Stimulated activated CD4-positive, alpha-beta T cell treated with anti-CD3 and anti-CD28 coated beads, Interleukin-4, amount 100 ng/mL, for 1 hour (primary cell): Measurements from ENCODE around the gene FXYD6.
A peak's percentile ranks its signal among the peaks of the same experiment; 100 is the strongest.
"Not testable (repeated sequence)": the region's sequence is repeated elsewhere in the genome, so short reads cannot be mapped to it uniquely, and the experiment has no call there.

Source experiments
- DNase-seq: peaks from one replicate; pipeline ENCODE4 v3.0.0-alpha.2; 2020

FXYD6 gene, protein sequence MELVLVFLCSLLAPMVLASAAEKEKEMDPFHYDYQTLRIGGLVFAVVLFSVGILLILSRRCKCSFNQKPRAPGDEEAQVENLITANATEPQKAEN

DNA sequence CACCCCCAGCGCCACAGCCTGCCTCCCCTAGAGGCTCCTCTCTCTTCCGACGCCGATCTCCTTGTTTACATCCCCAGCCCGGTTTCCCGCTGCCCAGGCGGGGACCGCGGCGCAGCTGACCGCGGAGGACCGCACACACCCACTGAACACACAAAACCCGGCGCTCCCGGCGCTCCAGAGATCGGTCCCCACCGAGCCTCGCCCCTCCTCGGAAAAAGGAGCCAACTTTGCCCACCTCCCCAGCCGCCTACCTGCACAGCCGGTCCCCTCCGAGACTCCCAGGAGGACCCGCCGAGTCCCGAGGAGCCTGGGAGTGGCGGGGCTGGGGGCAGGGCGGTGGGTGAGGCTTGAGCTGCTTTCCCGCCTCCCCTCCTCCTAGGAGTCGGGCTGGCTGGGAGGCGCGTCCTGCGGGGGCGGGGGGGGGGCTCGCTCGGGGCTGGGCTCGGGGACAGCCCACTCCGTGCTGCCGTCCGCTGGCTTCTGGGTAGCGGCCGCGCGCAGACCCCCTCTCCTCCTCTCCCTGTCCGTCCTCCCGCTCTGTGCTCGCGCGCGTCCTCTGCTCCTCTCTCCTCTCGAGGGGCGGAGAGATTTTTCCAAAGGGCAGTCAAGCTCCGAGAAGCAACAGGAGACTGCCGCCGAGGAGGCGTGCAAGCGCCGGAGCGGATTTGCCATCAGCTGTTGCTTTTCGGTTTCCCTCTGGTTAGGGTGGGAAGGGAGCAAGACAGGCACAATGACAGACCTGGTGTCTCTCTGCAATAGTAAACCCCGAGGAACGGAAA is at the start of gene FXYD6:
Gene FXYD6 (minus strand): TSS at position 318 of the 779 bp plus-strand sequence. CDS start 33,882 bp downstream, outside the sequence.
- DNase-seq = peak; percentile 7

DNA sequence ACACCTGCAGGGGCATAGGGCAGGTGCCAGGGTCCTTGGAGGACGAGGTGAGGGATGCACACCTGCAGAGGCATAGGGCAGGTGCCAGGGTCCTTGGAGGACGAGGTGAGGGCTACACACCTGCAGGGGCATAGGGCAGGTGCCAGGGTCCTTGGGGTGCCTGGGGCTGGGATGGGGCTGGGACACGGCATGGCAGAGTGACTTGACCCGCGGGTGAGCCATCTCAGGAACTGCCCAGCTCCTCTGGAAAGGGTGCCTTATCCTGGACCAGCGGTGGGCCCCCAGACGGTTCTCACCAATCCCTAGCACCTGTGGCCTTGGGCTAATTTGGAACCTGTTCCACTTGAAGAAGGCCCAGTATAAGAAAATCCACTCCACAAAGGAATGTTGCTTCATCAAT is 49.7 kb upstream of the FXYD6 start:
- not testable (repeated sequence) for DNase-seq

DNA sequence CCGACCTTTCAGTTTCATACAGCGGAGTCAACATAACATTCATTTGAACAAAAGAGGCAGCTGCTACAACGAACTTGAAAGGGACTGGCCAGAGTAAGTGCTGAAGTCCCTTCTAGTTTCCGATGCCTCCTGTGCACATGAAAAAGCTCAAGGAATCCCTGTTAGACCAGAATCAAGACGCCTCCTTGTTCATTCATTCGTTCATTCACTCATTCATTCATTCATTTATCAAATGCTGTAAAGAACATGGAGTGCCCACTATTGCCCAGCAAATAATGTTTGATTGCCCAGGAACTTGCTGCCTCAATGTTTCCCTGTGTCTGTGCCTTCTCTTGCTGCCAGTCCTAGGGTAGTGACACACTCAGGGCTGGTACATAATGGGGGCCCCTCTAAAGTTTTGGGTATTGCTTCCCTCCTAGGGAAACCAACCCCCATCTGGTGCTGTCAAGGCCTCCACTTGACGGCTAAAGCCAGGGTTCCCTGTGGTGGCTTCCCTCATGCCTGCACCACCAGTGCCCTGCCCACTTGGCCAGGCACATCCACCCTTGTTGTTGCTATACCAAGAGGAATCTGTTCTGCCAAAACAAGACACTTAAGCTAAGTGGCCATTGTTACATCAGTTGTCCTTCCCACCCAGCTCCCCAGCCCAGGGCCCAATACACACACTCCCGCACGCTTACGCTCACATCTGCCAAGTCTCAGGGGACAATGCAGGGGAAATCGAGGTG is 48.9 kb upstream of the FXYD6 start:
- no peak for DNase-seq

DNA sequence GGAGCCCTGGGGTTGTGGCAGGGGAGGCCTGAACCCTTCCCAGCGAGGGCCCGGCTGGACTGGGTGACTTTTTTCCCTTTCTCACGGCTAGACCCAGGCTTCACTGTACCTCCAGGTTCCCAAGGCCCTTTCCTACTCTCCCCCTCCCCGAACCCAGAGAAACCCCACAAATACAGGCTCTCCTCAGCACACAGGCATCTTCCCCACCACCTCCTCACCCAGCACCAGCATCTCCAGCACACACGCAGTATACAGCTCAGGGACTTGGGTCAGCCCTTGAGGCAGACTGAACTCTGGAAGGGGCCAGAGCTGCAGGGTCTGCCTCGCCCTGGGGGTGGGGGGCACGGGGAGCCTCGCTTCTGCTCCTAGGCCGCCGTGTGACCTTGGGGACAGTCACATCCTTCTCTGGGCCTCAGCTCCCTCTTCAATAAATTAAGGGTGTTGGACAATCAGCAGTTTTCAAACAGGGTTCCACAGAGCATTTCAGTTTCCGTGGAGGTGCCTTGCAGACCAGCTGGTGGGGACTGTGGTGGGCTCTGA is 48.2 kb upstream of the FXYD6 start:
- DNase-seq = no peak

DNA sequence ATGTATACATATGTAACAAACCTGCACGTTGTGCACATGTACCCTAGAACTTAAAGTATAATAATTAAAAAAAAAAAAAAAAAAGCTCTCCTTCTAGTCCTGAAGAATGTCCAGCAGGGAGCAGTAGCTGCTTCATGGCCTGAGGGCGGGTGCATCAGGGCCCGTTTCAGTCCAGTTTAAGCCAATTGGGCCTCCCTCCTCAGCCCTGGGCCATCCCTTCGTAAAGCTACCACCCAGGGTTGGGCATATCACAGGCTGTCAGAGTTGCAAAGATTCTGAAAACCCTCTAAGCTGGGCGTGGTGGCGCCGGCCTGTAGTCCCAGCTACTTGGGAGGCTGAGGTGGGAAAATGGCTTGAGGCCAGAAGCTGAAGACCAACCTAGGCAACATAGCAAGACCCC is 47.3 kb upstream of the FXYD6 start:
- DNase-seq = no peak

DNA sequence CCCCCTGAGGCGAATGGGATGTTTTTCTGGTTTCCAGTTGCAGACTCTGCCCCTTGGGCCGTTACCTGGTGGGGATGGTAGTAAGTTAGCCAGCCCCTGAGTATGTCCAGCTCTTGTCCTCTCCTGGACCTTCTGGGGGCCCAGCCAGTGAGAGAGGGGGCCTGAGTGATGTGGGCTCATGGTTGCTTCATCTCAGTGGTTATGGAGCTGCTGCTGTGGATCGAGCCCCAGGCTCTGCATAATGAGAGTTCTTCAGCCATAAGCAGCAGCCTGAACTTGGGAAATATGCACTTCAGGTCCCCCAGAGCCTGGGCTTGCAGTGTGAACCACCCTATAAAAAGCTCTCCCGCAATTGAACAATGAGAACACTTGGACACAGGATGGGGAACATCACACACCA is 46.8 kb upstream of the FXYD6 start:
- no peak for DNase-seq

DNA sequence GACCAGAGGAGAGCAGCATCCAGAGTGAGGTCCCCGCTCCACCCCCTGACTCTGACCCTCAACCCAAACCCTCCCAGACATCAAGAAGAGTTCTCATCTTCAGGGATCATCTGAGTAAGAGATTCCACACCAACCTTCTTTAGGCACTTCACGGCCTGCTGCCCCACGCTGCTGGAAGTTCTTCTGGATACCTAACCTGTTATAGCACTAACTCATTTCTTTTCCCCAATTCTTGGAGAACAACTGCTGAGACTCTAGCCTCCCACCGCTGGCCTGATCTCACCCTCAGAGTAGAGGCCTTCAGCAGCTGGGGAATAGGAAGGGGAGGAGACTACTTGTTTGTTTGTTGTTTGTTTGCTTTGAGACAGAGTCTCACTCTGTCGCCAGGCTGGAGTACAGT is 45.4 kb upstream of the FXYD6 start:
- DNase-seq = no peak

DNA sequence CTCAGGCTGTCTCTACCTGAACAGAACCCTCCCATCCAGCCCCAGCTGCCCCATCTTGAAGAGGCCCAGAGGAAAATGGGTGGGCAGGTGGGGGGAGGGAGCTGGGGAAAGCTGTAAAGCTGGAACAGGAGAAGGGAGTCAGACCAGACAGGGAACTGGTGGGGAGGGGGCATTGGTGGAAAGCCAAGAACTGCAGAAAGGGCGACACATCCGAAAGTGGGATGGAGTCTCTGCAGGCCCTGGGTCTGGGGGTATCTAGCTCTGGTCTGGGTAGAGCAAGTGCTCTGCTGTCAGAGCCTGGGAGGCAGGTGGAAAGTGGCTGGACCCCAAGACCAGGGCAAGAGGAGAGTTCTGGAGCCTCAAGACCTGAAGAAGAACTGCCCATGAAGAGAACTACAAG is 45.0 kb upstream of the FXYD6 start:
- no peak for DNase-seq

DNA sequence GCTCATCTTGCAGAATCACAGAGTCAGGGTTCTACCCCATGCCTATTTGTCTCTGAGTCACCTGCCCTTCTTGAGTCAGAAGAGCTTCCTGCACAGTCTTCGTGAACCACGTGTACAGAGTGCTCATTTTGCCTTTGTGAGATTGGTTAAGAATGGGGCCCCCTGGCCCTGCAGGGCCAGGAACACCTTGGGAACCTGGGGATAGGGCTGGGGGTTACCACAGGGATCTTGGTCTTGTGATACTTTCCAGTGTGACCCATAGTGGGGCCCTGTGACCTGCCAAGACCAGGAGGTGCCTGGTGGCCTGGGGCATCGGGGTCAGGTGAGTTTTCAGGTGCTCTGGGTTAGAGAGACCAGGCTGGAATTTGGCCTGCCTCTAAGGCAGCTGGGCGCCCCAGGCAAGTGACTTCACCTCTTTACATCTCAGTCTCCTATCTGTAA is 43.3 kb upstream of the FXYD6 start:
- no peak for DNase-seq

DNA sequence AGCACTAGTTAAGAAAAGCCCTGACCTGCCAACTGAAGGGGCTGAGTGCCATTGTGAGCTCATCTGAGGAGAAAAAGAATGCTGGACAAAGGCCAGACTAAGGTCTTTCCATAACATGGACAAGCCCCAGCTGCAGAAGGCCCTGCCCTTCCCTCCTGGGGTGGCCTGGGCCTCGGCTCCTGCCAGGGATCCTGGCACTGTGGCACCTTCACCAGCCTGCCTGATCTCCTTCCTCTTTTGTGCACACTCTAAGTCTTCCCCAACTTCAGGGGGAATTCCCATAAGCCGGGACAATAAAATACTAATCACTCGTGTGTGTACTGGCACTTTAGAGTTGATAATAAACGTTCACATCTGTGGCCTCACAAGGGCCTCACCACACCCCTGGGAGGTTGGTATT is 42.9 kb upstream of the FXYD6 start:
- DNase-seq = no peak

DNA sequence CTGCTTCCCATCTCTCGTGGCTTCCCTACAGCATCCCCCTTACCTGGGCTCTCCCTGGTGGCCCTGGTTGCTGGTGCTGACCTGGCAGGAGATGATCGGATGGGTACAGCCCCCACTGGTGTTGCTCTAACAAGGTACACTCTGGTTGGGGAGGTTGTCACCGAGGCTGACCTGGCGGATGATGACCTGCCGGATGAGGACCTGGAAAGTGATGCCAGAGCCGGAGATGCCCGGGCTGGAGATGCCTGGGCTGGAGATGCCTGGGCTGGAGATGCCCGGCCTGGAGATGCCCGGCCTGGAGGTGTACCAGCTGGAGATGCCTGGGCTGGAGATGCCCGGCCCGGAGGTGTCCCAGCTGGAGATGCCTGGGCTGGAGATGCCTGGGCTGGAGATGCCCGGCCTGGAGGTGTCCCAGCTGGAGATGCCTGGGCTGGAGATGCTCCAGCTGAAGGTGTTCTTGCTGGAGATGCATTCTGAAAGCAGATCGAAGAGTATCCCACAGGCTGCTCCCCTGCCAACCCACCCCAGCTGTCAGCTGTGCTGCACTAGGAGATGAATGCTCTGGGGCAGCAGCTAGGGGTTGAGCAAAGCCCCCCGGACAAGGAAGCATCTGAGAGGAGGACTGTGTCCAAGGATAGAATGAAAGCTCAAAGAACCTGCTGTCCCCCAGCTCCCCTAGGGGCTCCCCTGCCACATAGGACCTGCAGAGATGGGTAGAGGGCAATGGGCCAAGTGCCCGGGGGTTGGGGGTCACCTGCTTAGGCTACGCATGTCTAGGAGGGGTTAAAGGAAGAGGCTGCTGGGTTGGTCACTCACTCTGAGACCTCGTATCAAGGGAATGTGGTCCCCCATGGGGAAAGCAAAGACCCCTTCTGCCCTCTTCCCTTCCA is 42.2 kb upstream of the FXYD6 start:
- DNase-seq = no peak

DNA sequence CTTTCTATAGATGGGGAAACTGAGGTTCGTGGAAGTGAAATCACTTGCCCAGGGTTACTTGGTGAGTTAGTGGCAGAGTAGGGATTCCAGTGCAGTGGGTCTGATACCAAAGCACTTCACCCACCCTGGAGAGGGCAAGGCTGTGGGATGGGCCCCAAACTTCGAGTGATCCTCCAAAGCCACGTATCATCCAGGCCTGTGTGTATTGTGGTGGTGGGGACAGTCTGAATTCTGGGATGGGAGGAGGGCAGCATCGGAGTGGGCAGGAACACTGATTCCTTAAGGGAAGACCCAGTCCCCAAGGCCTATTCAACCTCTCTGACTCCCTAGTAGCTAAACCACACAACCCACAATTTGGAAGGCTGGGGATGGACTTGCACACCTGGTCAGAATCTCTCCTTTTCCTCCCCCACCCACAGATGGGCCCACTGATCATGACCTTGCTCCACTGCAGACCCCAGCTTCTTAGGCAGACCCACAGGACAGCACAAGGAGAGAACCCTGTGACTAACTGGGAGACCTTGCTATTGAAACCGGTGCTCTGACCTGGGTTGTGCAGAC is 41.2 kb upstream of the FXYD6 start:
- no peak for DNase-seq

DNA sequence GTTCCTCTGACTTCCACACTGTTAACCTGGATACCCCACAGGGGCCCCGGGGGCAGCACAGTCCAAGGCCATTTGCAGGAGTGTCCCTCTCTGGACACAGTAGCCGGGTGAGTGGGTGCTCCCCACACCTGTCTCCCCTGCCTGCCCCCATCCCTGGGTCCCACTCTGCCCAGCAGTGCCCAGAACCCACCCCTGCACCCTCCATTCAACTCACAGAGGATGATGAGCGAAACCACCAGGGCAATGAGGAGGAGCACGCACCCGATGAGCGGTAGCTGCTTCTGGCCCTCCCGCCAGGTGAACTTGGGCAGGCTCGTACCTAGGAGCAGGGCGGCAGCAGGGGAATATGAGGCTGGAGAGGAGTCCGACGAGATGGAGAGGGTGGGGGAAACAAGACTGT is 40.5 kb upstream of the FXYD6 start:
- DNase-seq = no peak

DNA sequence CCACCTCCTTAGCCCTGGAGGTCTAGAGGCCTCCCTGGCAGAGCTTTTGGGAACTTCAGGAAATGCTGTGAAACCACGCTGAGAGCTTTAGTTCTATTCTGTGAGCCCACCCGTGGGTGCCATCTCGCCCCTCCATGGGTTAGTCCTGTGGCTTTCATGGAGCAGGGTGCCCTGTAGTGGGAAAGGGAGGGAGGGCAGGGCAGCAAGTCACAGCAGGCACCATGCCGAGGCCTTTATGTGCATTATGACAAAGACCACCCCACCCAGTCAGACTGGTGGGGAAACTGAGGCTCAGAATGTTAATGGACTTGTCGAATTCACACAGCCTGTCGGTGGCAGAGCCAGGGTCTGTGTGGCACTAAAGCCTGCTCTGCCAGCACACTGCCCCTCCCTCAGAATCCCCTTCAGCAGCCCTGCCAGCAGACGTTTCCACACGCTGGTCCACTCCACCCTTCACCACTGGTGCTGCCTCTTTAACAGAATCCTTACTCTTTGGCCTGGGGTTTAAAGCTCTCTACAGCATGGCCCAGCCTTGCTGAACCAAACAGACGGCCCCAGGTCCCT is 39.3 kb upstream of the FXYD6 start:
- DNase-seq = no peak

DNA sequence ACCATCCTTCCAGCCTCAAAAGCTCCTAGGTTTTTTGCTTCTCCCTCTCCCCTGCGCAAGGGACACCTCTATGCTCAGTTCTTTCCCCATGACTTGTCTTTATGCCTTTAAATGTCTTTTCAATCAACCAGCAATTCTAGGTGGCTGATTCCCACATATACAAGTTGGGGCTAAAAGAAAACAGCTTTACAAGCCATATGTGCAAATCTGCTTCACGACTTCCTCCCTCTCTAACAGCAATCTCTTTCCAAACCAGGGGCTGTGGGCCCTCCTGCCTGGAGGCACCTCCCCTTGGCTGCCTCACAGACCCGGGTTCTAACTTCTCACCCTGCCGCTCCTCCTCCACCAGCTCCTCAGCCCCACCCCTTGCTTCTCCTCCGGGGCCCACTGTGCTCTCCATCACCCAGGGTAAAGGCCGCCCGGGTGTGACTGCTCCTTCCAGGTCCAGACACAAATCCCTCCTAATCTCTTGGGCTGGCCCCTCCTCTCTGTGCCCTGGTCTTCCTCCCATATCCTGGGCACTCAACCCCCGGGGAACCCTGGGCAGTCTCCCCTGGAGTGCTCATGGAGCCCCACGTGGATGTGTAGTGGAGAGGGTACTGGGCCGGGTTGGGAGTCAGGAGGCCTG is 38.6 kb upstream of the FXYD6 start:
- no peak for DNase-seq

DNA sequence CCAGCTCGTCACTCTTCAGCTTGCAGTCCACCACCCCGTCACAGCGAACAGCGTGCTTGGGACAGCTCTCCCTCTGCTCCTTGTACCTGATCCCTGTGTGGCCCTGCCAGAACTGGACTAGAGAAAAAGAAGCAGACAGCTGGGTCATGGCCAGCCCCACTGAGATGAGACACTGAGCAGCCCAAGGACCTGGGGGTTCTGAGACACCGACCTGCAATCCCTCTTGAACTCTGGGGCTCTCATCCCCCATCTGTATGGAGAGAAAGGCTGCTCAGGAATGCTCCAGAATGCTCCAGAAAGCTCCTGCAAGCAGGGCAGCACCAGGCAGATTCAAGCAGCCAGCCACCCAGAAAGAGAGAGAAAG is 37.9 kb upstream of the FXYD6 start:
- DNase-seq = no peak

DNA sequence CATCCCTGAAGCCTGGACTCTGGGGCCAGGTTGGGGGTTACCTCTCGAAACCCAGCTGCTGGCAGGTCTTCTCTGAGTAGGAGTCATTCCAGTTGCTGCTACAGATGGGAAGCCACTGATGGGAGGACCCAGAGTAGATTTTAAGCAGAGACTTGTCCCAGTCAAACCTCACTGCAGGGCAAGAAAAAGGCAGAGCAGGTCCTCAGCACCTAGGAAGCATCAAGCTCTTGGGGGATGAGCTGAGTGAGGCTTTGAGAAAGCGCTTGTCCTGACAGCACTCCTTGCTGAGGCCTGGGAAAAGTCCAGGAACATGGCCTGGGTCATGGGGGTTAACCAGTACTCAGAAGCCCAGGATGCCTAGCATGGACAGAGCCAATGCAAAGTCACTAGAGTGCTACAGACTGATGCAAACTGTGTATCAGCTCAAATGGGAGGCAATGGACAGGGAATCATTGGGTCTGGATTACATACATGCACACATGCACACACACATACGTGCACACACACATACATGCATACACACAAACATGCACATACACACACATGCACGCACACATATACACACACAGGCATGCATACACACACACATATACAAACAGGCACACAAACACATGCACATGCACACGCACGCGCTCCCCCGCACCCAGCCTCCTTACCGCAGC is 37.4 kb upstream of the FXYD6 start:
- no peak for DNase-seq

DNA sequence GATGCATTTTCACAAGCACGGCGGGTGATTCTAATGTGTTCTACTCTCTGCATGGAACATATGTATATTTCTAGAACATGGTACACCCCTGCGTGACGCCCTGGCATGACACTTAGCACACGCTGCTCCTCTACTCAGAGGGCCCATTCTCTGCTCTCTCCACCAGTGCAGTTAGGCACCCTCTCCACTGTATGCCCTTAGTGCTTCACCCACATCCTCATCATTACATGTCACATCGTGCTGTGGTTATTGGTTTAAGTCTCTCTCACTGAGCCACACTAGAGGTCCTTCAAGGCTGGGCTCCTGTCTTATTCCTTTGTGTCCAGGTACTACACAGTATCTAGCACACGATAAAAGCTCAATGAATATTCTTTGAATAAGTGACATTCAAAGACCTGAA is 36.0 kb upstream of the FXYD6 start:
- no peak for DNase-seq

DNA sequence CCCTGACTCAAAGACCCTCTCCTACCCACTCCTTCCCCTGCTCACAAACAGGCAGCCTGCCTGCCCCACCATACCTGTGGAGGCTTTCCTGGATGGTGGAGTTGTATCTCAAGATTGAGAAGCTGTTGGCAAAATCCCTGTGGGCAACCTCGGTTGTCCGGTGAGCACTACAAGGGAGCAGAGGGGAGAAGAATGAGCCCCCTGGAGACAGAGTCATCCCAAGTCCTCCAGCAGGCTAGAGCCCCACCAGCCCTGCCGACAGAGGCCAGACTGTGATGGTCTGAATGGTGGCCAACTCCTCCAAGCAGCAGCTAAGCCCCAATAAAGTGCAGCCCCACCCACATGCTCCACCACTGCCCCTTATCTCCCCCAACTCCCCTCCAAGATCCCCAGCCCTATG is 35.2 kb upstream of the FXYD6 start:
- DNase-seq = no peak

DNA sequence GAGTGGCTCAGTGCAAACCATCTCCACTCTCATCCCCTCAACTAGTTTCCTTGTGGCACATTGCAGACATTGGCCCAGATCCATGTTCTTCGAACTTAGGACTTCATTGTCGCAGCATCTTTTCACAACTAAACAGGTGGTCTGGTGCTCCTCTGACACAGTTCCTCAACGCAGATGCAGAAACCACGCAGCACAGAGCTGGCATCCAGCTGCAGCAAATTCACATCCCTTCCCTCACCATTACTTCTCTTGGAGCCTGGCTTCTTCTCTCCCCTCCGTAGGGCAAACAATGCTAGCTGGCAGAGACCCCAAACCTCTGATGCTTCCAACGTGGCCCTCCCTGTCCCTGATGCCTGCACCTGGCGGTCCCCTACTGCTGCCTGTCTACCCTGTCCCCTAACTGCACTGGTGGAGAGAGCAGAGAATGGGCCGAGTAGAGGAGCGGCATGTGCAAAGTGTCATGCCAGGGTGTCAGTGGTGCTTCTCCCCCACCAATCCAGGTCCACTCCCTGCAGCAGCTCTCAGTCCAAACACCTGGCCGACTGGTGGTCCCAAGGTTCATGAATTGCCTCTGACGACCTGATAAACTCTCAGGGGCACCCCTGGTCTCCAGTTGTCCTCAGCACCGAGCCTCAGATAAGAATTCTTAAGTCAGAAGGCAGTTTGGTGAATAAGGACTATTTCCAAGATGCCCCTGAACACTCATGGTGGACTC is 34.6 kb upstream of the FXYD6 start:
- no peak for DNase-seq

DNA sequence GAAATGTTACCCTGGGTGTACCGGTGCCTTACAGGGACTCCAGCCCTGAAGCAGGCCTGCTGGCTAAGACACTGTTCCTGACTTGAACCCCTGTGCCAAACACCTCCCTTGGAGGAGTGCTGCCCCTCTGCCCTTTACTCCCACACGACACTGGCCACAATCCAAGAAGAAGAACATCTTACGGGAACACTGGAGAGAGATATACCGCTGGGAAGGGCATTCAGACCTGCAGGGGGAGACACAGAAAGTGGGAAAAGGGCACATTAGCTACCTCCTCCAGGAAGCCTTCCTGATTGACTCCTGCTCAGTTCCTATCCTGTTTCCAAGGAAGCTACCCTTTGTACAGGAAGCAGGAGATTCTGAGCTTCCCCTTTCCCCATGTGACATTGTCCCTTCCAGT is 34.1 kb upstream of the FXYD6 start:
- DNase-seq = no peak
